SK-N-MC (cell line): Measurements from ENCODE around the gene STX8.

Source experiments
- EZH2 ChIP-seq: fragments of 200-600 bp; sonication (generic); IDR thresholded peaks from one replicate; pipeline ENCODE4 v1.6.1; 2017; ENCODE audit warnings: antibody characterized with exemption
- FOXP2 ChIP-seq: optimal IDR thresholded peaks from 2 replicates; pipeline ENCODE3; 2011; ENCODE audit warnings: mild to moderate bottlenecking, moderate library complexity; ENCODE audit not compliant: insufficient read depth; ENCODE audit errors: extremely low read length, control extremely low read depth
- POLR2AphosphoS5 ChIP-seq: IDR thresholded peaks from 2 replicates; pipeline ENCODE4 v1.6.1; 2012; ENCODE audit warnings: mild to moderate bottlenecking, low read depth, low read length, borderline replicate concordance

DNA sequence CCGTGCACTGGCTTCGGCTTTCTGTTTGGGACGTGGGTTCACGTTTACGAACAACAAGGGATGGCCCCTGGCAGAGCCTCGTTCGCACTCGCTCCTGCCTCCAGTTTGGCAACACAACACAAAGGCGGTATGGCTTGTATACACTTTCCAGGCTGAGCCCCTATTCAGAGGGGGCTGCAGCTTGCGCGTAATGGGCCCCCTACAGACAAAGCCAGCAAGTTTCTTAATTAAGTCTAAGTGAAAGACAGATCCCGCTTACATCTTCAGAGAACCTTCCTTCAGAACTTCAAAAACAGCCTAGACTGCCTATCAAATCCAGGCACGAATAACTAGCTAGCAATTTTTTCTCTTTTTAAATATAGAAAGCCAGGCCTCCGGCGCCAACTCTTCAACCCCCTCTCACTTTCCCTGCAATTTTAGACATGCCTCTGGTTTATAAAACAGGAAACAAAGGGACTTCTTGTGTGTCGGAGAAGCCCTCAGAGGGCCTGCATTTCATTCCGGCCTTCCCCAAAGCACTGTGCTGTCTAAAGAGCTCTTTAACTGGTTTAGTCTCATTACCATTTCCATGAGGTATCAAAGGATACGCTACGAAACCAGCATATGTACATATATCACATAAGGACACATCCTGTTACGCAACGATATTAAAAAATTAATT lies 244.9 kb downstream of the STX8 start:
- TF ChIP-seq FOXP2 (no peak), EZH2 (no peak), POLR2AphosphoS5 (no peak)
